Choroid plexus epithelial cell (primary cell): ENCODE measurements around the gene OAT.
"Not testable (repeated sequence)": the region's sequence is repeated elsewhere in the genome, so short reads cannot be mapped to it uniquely, and the experiment has no call there.

Experiments used
- DNase-seq: peaks from one replicate; pipeline ENCODE4 v3.0.0-alpha.2; 2010; ENCODE audit warnings: low read depth
- H3K4me3 ChIP-seq: 2 replicates; pipeline ENCODE4 v1.5.1; 2011; ENCODE audit warnings: low read depth, mild to moderate bottlenecking, control low read depth, low read length, moderate library complexity
- CTCF ChIP-seq: conservative IDR thresholded peaks from 2 replicates; pipeline ENCODE4 v1.5.1; 2011; ENCODE audit warnings: low read depth, mild to moderate bottlenecking, control low read depth, inconsistent platforms, low read length, moderate library complexity

OAT gene

GRCh38 chr10:124369986-124370385, 48.7 kb downstream of the OAT start:
- TF ChIP-seq CTCF = no peak
- DNase-seq = no peak
- no peak overlapping the region for H3K4me3 ChIP-seq

- not testable (repeated sequence) for DNase-seq, H3K4me3 ChIP-seq
Observed at GRCh38 chr10:124369533-124369932, 49.2 kb downstream of the OAT start.

- no peak overlapping the region for H3K4me3 ChIP-seq
- DNase-seq = no peak
- TF ChIP-seq CTCF = no peak
Observed at GRCh38 chr10:124369066-124369465, 49.7 kb downstream of the OAT start.

GRCh38 chr10:124367936-124368335, 50.8 kb downstream of the OAT start:
- TF ChIP-seq CTCF = no peak

DNA sequence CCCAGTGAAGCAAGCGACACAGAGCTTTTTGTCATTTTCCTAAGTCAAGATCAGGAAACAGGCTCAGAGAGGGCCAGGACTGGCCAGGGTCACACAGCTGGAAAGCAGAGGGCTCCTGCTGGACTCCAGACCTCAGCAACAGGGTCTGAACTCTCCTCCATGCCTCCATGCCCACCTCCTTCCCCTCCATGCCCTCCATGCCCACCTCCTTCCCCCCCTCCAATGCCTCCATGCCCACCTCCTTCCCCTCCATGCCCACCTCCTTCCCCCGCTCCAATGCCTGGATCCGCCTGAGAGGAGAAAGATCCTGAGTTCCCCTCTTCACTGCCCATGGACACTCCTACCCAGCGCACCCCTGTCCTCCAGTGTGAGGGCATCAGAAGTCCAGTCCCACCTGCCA, 51.3 kb downstream of the OAT start:
- TF ChIP-seq CTCF = no peak
- no peak for DNase-seq

More at GRCh38 chr10:124367936-124368335, 50.8 kb downstream of the OAT start:
- no peak overlapping the region for H3K4me3 ChIP-seq
- DNase-seq = no peak

DNA sequence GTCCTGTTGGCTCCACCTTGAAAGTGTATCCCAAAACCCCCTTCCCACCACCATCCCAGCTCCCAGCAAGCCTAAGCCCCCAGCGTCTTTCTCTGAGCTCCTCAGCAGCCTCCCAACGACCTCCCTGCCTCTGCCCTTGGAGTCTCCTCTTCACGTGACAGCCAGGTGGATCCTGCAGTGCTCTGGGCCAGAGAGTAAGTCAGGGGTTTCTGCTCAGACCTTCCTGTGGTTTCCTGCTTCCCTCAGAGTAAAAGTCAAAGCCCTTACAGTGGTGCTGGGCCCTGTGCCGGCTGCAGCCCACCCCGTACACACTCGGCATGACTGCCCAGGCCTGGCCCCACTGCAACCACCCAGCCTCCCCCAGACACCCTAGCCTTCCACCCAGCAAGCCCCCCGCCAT, 51.9 kb downstream of the OAT start:
- no peak for DNase-seq
- no peak for TF ChIP-seq CTCF
- H3K4me3 ChIP-seq = no peak overlapping the region

More for the DNA sequence above, 51.3 kb downstream of the OAT start:
- no peak overlapping the region for H3K4me3 ChIP-seq

- no peak for DNase-seq
- H3K4me3 ChIP-seq = no peak overlapping the region
- no peak for TF ChIP-seq CTCF
Observed at GRCh38 chr10:124366343-124366742, 52.4 kb downstream of the OAT start.

- H3K4me3 ChIP-seq = no peak overlapping the region
Observed at GRCh38 chr10:124364674-124365073, 54.0 kb downstream of the OAT start.

More at GRCh38 chr10:124364674-124365073, 54.0 kb downstream of the OAT start:
- no peak for TF ChIP-seq CTCF
- no peak for DNase-seq
